ENCODE data around the gene SIK2. TPM values are rescaled to one million over a fixed set of nuclear protein-coding genes. Genes with fewer than 3 reads are reported as not detected.

The SIK2 gene
- total and polyA plus RNA-seq, 2 donors, result 10.4 to 14.2 TPM

- DNase-seq (ENCODE audit: extremely low spot score), result no peak
- no peak overlapping the region for H3K4me3 ChIP-seq (ENCODE audit: low read depth, low read length)
- H3K27ac ChIP-seq (ENCODE audit: low read depth), result no peak overlapping the region
- WGBS, result 57% methylated on average over 6 of the region's 6 CpGs
- no peaks in the 10 kb centered on the region for H3K36me3 ChIP-seq (ENCODE audit: insufficient read depth)
- no peaks in the 10 kb centered on the region for H3K4me1 ChIP-seq (ENCODE audit: insufficient read depth)
Measured at GRCh38 chr11:111571829-111572501, 30.3 kb upstream of the SIK2 start.

- WGBS, result 99% methylated on average over 3 of the region's 3 CpGs
- Histone ChIP-seq H3K4me1 (ENCODE audit: insufficient read depth) (no peaks in the 10 kb centered on the region), H3K27ac (ENCODE audit: low read depth) (no peak overlapping the region), H3K36me3 (ENCODE audit: insufficient read depth) (no peaks in the 10 kb centered on the region), H3K4me3 (ENCODE audit: low read depth, low read length) (no peak overlapping the region)
- DNase-seq (ENCODE audit: extremely low spot score), result no peak
Measured at GRCh38 chr11:111572581-111572980, 29.7 kb upstream of the SIK2 start.

- 27% methylated on average over 4 of the region's 4 CpGs for WGBS
- no peaks in the 10 kb centered on the region for H3K36me3 ChIP-seq (ENCODE audit: insufficient read depth)
- no peak overlapping the region for H3K27ac ChIP-seq (ENCODE audit: low read depth)
- DNase-seq (ENCODE audit: extremely low spot score), result no peak
- no peaks in the 10 kb centered on the region for H3K4me1 ChIP-seq (ENCODE audit: insufficient read depth)
- no peak overlapping the region for H3K4me3 ChIP-seq (ENCODE audit: low read depth, low read length)
Measured at GRCh38 chr11:111573821-111574249, 28.4 kb upstream of the SIK2 start.

- 41% methylated on average over 7 of the region's 7 CpGs for WGBS
- no peak for DNase-seq (ENCODE audit: extremely low spot score)
- Histone ChIP-seq H3K4me1 (ENCODE audit: insufficient read depth) (no peaks in the 10 kb centered on the region), H3K4me3 (ENCODE audit: low read depth, low read length) (no peak overlapping the region), H3K36me3 (ENCODE audit: insufficient read depth) (no peaks in the 10 kb centered on the region), H3K27ac (ENCODE audit: low read depth) (no peak overlapping the region)
Measured at GRCh38 chr11:111574373-111575225, 27.6 kb upstream of the SIK2 start.

- no peaks in the 10 kb centered on the region for H3K4me1 ChIP-seq (ENCODE audit: insufficient read depth)
- DNase-seq (ENCODE audit: extremely low spot score), result no peak
- no peaks in the 10 kb centered on the region for H3K36me3 ChIP-seq (ENCODE audit: insufficient read depth)
- 90% methylated on average over 6 of the region's 6 CpGs for WGBS
- no peak overlapping the region for H3K4me3 ChIP-seq (ENCODE audit: low read depth, low read length)
- no peak overlapping the region for H3K27ac ChIP-seq (ENCODE audit: low read depth)
Measured at GRCh38 chr11:111575740-111576139, 26.5 kb upstream of the SIK2 start.

GRCh38 chr11:111577821-111578220, 24.4 kb upstream of the SIK2 start:
- WGBS, result 86% methylated on average over 4 of the region's 4 CpGs
- Histone ChIP-seq H3K27ac (ENCODE audit: low read depth) (no peak overlapping the region), H3K36me3 (ENCODE audit: insufficient read depth) (no peaks in the 10 kb centered on the region), H3K4me3 (ENCODE audit: low read depth, low read length) (no peak overlapping the region), H3K4me1 (ENCODE audit: insufficient read depth) (no peaks in the 10 kb centered on the region)
- DNase-seq (ENCODE audit: extremely low spot score), result no peak

- 98% methylated on average over 1 of the region's 1 CpG for WGBS
- no peak for DNase-seq (ENCODE audit: extremely low spot score)
Measured at GRCh38 chr11:111581341-111581740, 20.9 kb upstream of the SIK2 start.

GRCh38 chr11:111582163-111582562, 20.1 kb upstream of the SIK2 start:
- H3K4me1 ChIP-seq (ENCODE audit: insufficient read depth), result peaks cover 2% of the 10 kb centered on the region
- H3K36me3 ChIP-seq (ENCODE audit: insufficient read depth), result no peaks in the 10 kb centered on the region
- H3K4me3 ChIP-seq (ENCODE audit: low read depth, low read length), result no peak overlapping the region
- no peak overlapping the region for H3K27ac ChIP-seq (ENCODE audit: low read depth)
- DNase-seq (ENCODE audit: extremely low spot score), result no peak

More at GRCh38 chr11:111581341-111581740, 20.9 kb upstream of the SIK2 start:
- Histone ChIP-seq H3K4me3 (ENCODE audit: low read depth, low read length) (no peak overlapping the region), H3K36me3 (ENCODE audit: insufficient read depth) (no peaks in the 10 kb centered on the region), H3K4me1 (ENCODE audit: insufficient read depth) (peaks cover 2% of the 10 kb centered on the region), H3K27ac (ENCODE audit: low read depth) (no peak overlapping the region)

GRCh38 chr11:111582881-111583280, 19.4 kb upstream of the SIK2 start:
- H3K4me1 ChIP-seq (ENCODE audit: insufficient read depth), result peaks cover 2% of the 10 kb centered on the region
- peak overlapping the region; percentile 2 for H3K27ac ChIP-seq (ENCODE audit: low read depth)
- 58% methylated on average over 4 of the region's 4 CpGs for WGBS

GRCh38 chr11:111585371-111585770, 16.9 kb upstream of the SIK2 start:
- H3K4me3 ChIP-seq (ENCODE audit: low read depth, low read length), result no peak overlapping the region
- H3K36me3 ChIP-seq (ENCODE audit: insufficient read depth), result no peaks in the 10 kb centered on the region
- H3K27ac ChIP-seq (ENCODE audit: low read depth), result no peak overlapping the region
- 53% methylated on average over 2 of the region's 2 CpGs for WGBS
- DNase-seq (ENCODE audit: extremely low spot score), result no peak
- peaks cover 2% of the 10 kb centered on the region for H3K4me1 ChIP-seq (ENCODE audit: insufficient read depth)

More at GRCh38 chr11:111582881-111583280, 19.4 kb upstream of the SIK2 start:
- DNase-seq (ENCODE audit: extremely low spot score), result no peak
- no peaks in the 10 kb centered on the region for H3K36me3 ChIP-seq (ENCODE audit: insufficient read depth)
- no peak overlapping the region for H3K4me3 ChIP-seq (ENCODE audit: low read depth, low read length)

GRCh38 chr11:111586388-111586831, 15.8 kb upstream of the SIK2 start:
- no peaks in the 10 kb centered on the region for H3K36me3 ChIP-seq (ENCODE audit: insufficient read depth)
- 10% methylated on average over 1 of the region's 1 CpG for WGBS
- DNase-seq (ENCODE audit: extremely low spot score), result no peak
- peaks cover 2% of the 10 kb centered on the region for H3K4me1 ChIP-seq (ENCODE audit: insufficient read depth)
- H3K4me3 ChIP-seq (ENCODE audit: low read depth, low read length), result no peak overlapping the region
- H3K27ac ChIP-seq (ENCODE audit: low read depth), result no peak overlapping the region

GRCh38 chr11:111589114-111589513, 13.1 kb upstream of the SIK2 start:
- Histone ChIP-seq H3K4me1 (ENCODE audit: insufficient read depth) (peaks cover 2% of the 10 kb centered on the region), H3K36me3 (ENCODE audit: insufficient read depth) (no peaks in the 10 kb centered on the region), H3K4me3 (ENCODE audit: low read depth, low read length) (no peak overlapping the region), H3K27ac (ENCODE audit: low read depth) (no peak overlapping the region)
- 90% methylated on average over 2 of the region's 2 CpGs for WGBS
- DNase-seq (ENCODE audit: extremely low spot score), result no peak

- Histone ChIP-seq H3K4me1 (ENCODE audit: insufficient read depth) (no peaks in the 10 kb centered on the region), H3K36me3 (ENCODE audit: insufficient read depth) (no peaks in the 10 kb centered on the region), H3K27ac (ENCODE audit: low read depth) (no peak overlapping the region), H3K4me3 (ENCODE audit: low read depth, low read length) (no peak overlapping the region)
- WGBS, result 55% methylated on average over 5 of the region's 5 CpGs
- DNase-seq (ENCODE audit: extremely low spot score), result no peak
Measured at GRCh38 chr11:111589886-111590499, 12.3 kb upstream of the SIK2 start.

Data from urinary bladder (tissue), 4 donors.